SH-SY5Y (cell line): ENCODE measurements around the gene ADAMTS3.

ENCODE experiments used
- GATA2 ChIP-seq: IDR thresholded peaks from 2 replicates; pipeline ENCODE4 v1.6.1; 2011; ENCODE audit warnings: mild to moderate bottlenecking, low read depth, low read length
- GATA3 ChIP-seq: IDR thresholded peaks from 2 replicates; pipeline ENCODE4 v1.6.1; 2011; ENCODE audit warnings: low read depth, mild to moderate bottlenecking, low read length, moderate library complexity

GRCh38 chr4:72275381-72275780, 293.6 kb downstream of the ADAMTS3 start:
- TF ChIP-seq GATA3 (no peak), GATA2 (no peak)
